HG03575 (cell line): Measurements from ENCODE around the gene MACROD2.

Source experiments
- ATAC-seq: cut with Tn5 transposase; IDR thresholded peaks from one replicate; pipeline ENCODE4 v1.9.1; 2021; ENCODE audit not compliant: unreplicated experiment, insufficient number of reproducible peaks, low FRiP score; ENCODE audit errors: extremely low read depth

The MACROD2 gene

DNA sequence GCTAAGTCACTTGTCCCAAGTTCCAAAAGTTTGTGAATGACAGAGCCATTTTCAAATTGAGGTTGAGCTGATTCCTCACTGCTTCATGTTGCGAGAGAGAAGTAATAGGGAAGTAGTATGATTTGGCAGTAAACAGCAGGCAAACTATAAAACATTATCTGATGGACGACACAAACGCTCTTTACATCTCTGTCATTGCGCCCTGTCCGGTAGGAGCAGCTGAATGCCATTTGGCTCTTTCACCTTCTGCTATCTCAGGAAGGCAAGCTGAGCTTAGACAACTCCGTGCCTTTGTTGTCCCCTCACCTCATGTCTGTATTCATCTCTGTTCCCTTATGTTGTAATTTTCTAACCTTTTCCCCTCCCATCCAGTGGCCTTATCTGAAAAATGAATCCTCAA lies 782.8 kb downstream of the MACROD2 start:
- ATAC-seq, result no peak

DNA sequence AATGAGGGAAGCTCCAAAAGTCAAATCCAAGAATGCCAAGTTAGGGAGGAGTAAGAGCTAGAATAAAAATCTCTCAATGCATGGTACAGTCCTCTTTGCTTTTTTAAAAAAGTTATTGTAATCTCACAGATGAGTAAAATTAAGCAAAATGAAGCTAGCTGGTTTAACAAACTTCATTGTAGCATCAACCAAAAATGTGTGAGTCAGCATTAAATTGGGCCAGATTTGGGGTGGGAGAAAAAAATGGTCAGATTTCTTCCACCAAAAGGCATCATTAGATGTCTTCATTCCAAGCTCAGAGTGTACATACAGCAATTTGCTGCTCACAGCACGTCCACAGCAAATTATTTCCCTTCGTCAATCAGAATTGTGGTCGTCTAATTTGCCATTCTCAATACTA lies 783.6 kb downstream of the MACROD2 start:
- ATAC-seq, result no peak

GRCh38 chr20:14780508-14780907 lies 785.2 kb downstream of the MACROD2 start:
- no peak for ATAC-seq

DNA sequence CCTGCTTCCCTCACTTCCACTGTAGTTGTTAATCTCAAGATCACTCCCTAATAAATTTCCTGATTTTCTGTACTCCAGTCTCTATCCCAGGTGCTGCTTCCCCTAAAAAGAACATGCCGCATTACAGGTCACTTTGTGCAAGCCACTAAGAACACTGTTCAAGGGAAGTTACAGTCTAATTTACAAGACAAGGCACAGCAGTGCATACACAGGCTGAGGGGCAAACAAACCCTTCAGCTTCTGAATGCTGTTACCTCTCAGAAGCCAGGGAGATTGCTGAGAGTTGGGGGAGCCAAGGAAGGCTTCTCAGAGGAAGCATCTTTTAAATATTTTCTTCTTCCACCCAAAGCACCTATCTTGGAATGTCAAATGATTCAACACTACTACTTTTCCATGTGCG lies 787.4 kb downstream of the MACROD2 start:
- ATAC-seq, result no peak

GRCh38 chr20:14783766-14784165 lies 788.5 kb downstream of the MACROD2 start:
- ATAC-seq, result no peak

DNA sequence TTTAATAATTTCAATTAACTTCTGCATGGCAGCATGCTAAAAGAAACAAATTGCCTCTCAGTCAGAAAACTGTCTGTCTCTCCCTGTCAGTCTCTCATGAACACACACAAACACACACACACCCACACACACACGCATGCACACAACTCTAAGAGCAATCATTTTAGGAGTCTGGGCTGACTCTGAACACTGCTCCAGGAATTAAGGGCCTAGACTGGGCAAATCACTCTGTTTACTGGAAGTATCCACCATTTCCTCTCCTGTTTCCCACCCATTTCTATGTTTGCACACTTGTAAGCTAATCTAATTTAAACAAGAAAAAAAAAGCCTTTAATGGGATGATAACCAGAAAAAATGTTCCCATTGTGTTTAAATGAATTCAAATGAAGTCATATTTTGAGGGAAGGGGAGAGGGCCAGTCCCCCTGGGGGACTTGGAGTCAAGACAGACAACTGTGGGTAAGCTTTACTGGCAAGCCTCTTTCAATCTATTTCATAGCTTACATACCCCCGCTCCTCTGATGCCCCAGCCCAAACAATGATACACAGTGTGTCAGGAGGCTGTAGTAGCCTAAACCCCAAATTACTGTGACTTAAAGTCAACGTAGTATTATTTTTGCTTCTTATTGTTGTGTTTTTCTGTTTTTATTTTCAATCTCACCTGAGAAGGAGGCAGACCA lies 789.9 kb downstream of the MACROD2 start:
- no peak for ATAC-seq

DNA sequence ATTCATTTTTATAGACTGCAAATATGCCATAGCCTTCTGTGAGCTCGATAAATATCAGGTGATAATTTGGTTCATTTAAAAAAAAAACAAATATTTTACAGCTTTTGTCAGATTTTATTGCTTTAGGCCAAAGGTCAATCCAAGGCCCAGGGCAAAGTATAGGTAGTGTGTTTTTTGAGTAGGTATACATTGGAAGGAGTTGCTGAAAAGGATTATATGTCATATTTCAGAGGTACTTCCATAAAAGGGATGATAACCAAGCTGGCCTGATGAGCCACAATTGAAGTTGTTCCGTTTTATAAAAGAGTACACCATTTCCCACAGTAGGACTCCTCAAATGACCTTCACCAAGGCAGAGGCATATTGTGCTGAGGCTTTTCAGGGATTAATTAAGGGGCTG lies 794.9 kb downstream of the MACROD2 start:
- no peak for ATAC-seq

DNA sequence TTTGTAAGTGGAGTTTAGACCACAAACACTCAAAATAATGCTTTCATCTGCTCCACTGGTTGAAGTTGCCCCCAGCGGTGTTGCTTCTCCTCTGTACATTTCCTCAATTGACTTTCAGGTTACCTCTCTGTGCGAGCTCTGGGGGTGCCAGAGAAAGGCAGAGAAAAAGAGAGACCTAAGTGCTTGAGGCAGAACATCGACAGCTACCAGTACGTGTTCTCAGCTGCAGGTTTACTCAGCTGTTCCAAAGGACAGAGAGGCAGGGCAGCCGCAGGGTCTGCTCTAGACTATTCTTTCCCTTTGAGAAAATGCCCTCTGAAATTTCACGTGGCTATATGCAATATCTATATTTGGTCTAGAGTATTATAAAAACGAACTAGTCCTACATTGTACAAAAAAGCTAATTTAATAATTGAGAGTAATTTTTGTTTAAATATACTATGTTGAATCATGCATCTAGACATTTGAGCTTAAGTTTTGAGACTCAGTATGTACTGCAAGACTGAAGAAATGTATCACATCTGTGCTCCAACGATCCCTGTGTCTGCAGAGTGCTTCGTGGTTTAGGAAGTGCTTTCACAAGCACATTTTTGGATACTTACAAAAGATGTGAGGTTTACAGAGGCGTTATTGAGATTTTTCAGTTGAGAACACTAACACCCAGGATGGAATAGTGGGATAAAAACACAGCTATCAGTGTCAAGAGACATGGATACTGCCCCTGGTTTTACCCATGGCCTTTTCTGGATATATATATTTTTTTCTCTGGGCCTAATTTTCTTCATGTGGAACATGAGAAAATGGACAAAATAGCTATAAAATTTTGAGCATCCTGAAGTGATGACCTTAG lies 795.7 kb downstream of the MACROD2 start:
- no peak for ATAC-seq

DNA sequence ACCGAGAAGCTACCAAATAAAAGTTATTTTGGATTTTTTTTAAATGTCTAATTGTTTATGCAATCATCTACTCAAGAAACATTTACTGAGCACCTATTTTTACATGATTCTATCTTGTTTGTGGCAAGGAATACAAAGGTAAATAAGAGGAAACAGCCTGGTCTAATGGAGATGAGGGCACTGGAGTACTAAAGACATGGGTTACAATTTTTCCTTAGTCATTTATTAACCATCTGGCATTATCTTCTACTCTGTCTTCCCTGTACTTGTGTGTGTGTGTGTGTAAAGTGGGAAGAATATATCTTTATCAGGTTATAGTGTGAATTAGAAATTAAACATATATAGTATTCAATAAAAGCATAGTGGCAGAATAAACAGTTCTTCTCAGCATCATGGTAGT lies 797.6 kb downstream of the MACROD2 start:
- no peak for ATAC-seq

GRCh38 chr20:14799545-14800216 lies 804.4 kb downstream of the MACROD2 start:
- ATAC-seq, result no peak

GRCh38 chr20:14800707-14801425 lies 805.5 kb downstream of the MACROD2 start:
- ATAC-seq, result no peak

- no peak for ATAC-seq
These were observed 806.4 kb downstream of the MACROD2 start for GRCh38 chr20:14801591-14802325.

- ATAC-seq, result no peak
These were observed 811.9 kb downstream of the MACROD2 start for GRCh38 chr20:14807224-14807623.

GRCh38 chr20:14815340-14815739 lies 820.0 kb downstream of the MACROD2 start:
- ATAC-seq, result no peak

GRCh38 chr20:14816471-14816870 lies 821.2 kb downstream of the MACROD2 start:
- ATAC-seq, result no peak

DNA sequence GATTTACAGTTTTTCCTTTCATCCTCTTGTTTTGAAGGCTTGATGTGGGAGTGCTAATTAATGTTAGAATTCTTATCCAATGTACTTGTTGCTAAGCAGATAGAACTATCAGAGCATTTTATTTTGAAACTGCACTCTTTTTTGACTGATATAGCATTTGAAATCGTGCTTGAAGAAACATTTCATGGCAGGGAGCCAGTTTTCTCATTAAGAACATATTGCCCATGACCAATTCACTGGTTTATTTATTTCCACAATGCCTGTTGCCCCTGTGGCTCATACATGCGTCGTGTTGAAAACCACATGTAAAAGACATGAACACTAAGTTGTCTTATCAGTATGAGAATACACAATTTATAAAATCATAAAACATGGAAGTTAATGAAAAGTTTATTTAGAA lies 821.8 kb downstream of the MACROD2 start:
- no peak for ATAC-seq

GRCh38 chr20:14820771-14821170 lies 825.5 kb downstream of the MACROD2 start:
- ATAC-seq, result no peak

DNA sequence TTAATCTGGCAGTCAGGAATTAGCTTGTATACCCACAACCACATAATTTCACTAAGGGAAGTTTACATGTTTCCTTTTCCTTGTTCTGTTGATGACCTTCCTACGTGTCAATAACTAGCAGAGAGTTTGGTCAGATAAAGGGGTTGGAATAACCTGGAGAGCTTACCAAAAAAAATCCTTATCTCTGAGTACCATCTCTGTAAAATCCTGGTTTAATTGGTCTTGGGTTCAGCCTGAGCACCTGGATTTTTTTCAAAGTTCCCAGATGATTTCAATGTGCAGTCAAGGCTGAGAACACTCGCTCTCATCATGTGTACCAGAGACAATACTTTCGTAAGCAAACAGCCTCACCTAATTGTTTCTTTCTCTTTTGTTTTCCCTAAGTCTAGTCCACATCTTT lies 825.9 kb downstream of the MACROD2 start:
- ATAC-seq, result no peak

DNA sequence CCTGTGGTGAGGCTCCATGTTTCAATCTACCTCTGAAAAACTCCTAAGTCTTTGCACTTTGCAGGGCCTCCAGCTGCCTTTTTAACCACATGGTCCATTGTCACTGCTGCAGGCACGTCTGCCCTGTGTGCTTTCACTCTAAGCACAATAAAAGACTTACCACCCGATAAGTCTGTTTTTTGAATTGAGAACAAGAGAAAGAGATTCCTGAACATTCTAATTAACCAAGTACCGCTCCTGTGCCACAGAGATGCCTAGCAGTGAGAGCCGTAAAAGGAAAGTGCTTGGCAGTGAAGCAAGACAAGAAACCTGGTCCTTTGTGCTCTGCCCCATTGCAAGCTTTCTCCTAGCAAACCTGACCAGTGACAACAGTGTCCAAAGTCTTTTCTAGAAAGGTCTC lies 829.7 kb downstream of the MACROD2 start:
- ATAC-seq, result no peak
